Endodermal cell (in vitro differentiated cells): ENCODE results near the gene ROR2. TPM values are rescaled to one million over a fixed set of nuclear protein-coding genes. Genes with fewer than 3 reads are reported as not detected.

ENCODE experiments used
- DNase-seq: peaks from one replicate; pipeline ENCODE4 v3.0.0-alpha.2; 2017
- H3K27ac ChIP-seq: 2 replicates; pipeline ENCODE4 v1.5.1; 2013; ENCODE audit warnings: mild to moderate bottlenecking, low read depth, low read length, moderate library complexity
- H3K27me3 ChIP-seq: 2 replicates; pipeline ENCODE4 v1.6.1; 2013; ENCODE audit warnings: mild to moderate bottlenecking, low read length, moderate library complexity; ENCODE audit not compliant: insufficient read depth, control insufficient read depth, poor library complexity, severe bottlenecking
- H3K36me3 ChIP-seq: 2 replicates; pipeline ENCODE4 v1.7.0; 2013; ENCODE audit warnings: mild to moderate bottlenecking, low read length, moderate library complexity; ENCODE audit not compliant: control insufficient read depth, insufficient read depth
- H3K4me1 ChIP-seq: one replicate; pipeline ENCODE4 v1.7.0; 2013; ENCODE audit warnings: low read length; ENCODE audit not compliant: control insufficient read depth, insufficient read depth
- H3K4me3 ChIP-seq: 2 replicates; pipeline ENCODE4 v1.5.1; 2013; ENCODE audit warnings: mild to moderate bottlenecking, low read length, moderate library complexity
- H3K9ac ChIP-seq: 2 replicates; pipeline ENCODE4 v1.6.1; 2013; ENCODE audit warnings: mild to moderate bottlenecking, low read length, moderate library complexity; ENCODE audit not compliant: poor library complexity, severe bottlenecking; ENCODE audit errors: extremely low read depth
- H3K9me3 ChIP-seq: 2 replicates; pipeline ENCODE4 v1.6.1; 2013; ENCODE audit warnings: mild to moderate bottlenecking, low read length, moderate library complexity; ENCODE audit not compliant: control insufficient read depth
- H3K27ac Mint-ChIP-seq: 2 replicates; pipeline ENCODE4 v1.8.0; 2020; ENCODE audit warnings: mixed read lengths
- H3K27me3 Mint-ChIP-seq: 2 replicates; pipeline ENCODE4 v1.8.0; 2021; ENCODE audit warnings: mild to moderate bottlenecking, mixed read lengths; ENCODE audit not compliant: insufficient read depth
- H3K36me3 Mint-ChIP-seq: 2 replicates; pipeline ENCODE4 v1.8.0; 2020; ENCODE audit warnings: low read depth, mixed read lengths
- H3K4me1 Mint-ChIP-seq: 2 replicates; pipeline ENCODE4 v1.8.0; 2020; ENCODE audit warnings: mixed read lengths
- H3K4me3 Mint-ChIP-seq: 2 replicates; pipeline ENCODE4 v1.8.0; 2020; ENCODE audit warnings: mild to moderate bottlenecking, moderate library complexity, mixed read lengths
- H3K9me3 Mint-ChIP-seq: 2 replicates; pipeline ENCODE4 v1.8.0; 2020; ENCODE audit warnings: mild to moderate bottlenecking, mixed read lengths
- WGBS, 2 experiments: methylation state at CpG; one replicate each; pipeline versions ENCODE4 v1.1.5 to v1.1.7; 2013; ENCODE audit warnings: missing lambda C conversion rate in 2 of 2, mixed read lengths in 1 of 2; ENCODE audit not compliant: insufficient coverage in 1 of 2, insufficient read length in 1 of 2; 5-methylcytosine and 5-hydroxymethylcytosine counted together
- total RNA-seq, 2 donors: library from RNA; stranded (reverse); fragmentation: NEBNext Ultra II Directional in 1 of 2; extraction: Animal tissue kit (Norgen Biotek cat#: 25700) in 1 of 2; gene quantifications; 2 replicates in 1 of 2; 3 replicates in 1 of 2; pipeline ENCODE4 v1.2.1, GENCODE V29; 2021
- TF ChIP-seq, protein P1 (sequence below): fragments of 200-600 bp; sonication (generic); conservative IDR thresholded peaks from 2 replicates; pipeline ENCODE4 v1.5.0; 2021; ENCODE audit warnings: antibody characterized with exemption, mild to moderate bottlenecking

The ROR2 gene
- total RNA-seq, 2 donors from 2014 or later: 104 to 160 TPM

DNA sequence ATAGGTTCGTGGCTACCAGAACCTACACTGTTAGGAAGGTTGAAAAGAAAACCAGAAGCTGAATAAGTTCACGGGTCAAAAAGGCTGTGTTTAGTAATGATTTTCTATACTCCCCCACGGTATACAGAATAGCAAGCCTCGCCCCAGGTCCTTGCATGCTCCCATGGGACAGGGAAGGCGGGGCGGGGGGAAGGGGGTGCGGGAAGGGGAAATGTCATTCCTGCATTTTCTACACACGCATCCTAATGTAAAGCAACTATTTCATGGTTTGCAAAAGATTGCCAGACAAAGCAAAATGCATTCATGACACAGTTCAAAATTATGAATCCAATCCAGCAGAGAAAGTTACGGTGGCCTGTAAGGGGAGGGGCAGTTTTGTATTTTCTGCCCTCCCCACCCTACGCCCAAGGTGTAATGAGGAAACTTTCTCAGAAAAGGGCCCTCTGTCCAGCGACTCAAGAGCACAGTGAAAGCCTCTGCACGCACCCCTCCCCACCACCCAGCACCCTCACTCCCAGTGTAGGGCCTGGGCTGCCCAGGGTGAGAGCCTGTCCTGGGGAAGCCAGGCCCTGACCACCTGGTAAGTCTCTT, 105.2 kb downstream of the ROR2 start:
- DNase-seq: peak; percentile 39
- 93% methylated on average over 5 to 12 of the region's 12 CpGs for WGBS, 2 experiments
- H3K9me3 Mint-ChIP-seq: no peaks in the 10 kb centered on the region
- H3K4me3 ChIP-seq: no peak overlapping the region
- no peaks in the 10 kb centered on the region for H3K27me3 ChIP-seq
- H3K9me3 ChIP-seq: no peaks in the 10 kb centered on the region
- H3K4me1 Mint-ChIP-seq: peaks cover 62% of the 10 kb centered on the region
- no peak overlapping the region for H3K27ac Mint-ChIP-seq
- TF ChIP-seq, protein P1, sequence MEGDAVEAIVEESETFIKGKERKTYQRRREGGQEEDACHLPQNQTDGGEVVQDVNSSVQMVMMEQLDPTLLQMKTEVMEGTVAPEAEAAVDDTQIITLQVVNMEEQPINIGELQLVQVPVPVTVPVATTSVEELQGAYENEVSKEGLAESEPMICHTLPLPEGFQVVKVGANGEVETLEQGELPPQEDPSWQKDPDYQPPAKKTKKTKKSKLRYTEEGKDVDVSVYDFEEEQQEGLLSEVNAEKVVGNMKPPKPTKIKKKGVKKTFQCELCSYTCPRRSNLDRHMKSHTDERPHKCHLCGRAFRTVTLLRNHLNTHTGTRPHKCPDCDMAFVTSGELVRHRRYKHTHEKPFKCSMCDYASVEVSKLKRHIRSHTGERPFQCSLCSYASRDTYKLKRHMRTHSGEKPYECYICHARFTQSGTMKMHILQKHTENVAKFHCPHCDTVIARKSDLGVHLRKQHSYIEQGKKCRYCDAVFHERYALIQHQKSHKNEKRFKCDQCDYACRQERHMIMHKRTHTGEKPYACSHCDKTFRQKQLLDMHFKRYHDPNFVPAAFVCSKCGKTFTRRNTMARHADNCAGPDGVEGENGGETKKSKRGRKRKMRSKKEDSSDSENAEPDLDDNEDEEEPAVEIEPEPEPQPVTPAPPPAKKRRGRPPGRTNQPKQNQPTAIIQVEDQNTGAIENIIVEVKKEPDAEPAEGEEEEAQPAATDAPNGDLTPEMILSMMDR: no peak
- no peak overlapping the region for H3K4me3 Mint-ChIP-seq
- no peaks in the 10 kb centered on the region for H3K27me3 Mint-ChIP-seq
- peaks cover 32% of the 10 kb centered on the region for H3K4me1 ChIP-seq
- H3K27ac ChIP-seq: peak overlapping the region; percentile 89
- no peak overlapping the region for H3K9ac ChIP-seq
- H3K36me3 Mint-ChIP-seq: peaks cover 38% of the 10 kb centered on the region
- peaks cover 90% of the 10 kb centered on the region for H3K36me3 ChIP-seq

DNA sequence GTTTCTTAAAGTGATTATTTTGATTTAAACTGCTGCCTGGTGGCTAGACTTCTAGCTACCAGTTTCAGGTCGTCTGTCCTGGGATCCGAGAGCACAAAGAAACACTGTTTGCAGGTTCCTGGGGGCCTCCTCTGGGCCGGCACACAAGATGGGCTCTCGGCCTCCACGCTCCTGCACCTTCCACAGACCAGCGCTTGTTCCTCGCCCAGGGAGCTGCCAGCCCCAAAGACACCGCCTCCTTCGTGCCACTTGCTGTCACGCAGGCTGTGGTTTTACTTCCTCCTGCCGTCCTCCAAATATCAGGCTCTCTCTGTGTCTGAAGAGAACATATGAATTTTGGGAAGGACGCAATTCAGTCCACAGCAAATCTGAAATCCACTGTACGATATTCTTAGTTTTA, 105.8 kb downstream of the ROR2 start:
- peak overlapping the region; percentile 63 for H3K27ac Mint-ChIP-seq
- H3K36me3 Mint-ChIP-seq: peaks cover 32% of the 10 kb centered on the region
- TF ChIP-seq, protein P1: no peak
- Histone ChIP-seq H3K36me3 (peaks cover 90% of the 10 kb centered on the region), H3K4me3 (no peak overlapping the region), H3K27ac (peak overlapping the region; percentile 89), H3K9me3 (no peaks in the 10 kb centered on the region), H3K9ac (no peak overlapping the region), H3K4me1 (peaks cover 32% of the 10 kb centered on the region), H3K27me3 (no peaks in the 10 kb centered on the region)
- H3K27me3 Mint-ChIP-seq: no peaks in the 10 kb centered on the region
- H3K9me3 Mint-ChIP-seq: no peaks in the 10 kb centered on the region
- H3K4me3 Mint-ChIP-seq: no peak overlapping the region
- peaks cover 65% of the 10 kb centered on the region for H3K4me1 Mint-ChIP-seq
- peak; percentile 50 for DNase-seq
- 85 to 88% methylated on average over 7 to 13 of the region's 13 CpGs for WGBS, 2 experiments

DNA sequence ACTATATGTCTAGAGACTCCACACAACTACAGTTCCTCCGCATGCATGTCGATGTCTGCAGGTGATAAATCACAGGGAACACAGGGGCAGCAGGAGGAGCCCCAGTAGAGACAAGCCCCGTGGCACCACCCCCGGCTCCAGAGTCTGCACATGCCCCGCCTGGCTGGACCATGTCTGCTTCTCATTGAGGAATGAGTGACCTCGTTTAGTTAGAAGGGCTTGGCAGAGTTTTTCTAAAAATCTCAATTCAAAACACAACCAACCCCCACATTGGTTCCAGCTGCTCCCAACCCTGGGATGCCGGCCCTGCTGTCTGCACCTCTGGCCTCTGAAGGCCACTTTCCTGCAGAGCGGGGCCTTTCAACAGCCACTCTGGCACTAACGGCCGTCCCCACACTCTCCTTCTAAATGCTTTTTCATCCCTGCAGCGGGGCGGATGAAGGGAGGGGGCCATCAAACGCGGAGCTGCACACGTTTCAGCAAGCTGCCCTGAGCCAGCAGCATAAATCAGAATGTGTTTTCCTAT, 106.3 kb downstream of the ROR2 start:
- no peak overlapping the region for H3K4me3 ChIP-seq
- H3K9me3 ChIP-seq: no peaks in the 10 kb centered on the region
- WGBS, 2 experiments: 35 to 82% methylated on average over 5 to 15 of the region's 15 CpGs
- H3K4me1 ChIP-seq: peaks cover 29% of the 10 kb centered on the region
- Mint-ChIP-seq H3K36me3 (peaks cover 29% of the 10 kb centered on the region), H3K4me1 (peaks cover 66% of the 10 kb centered on the region), H3K27me3 (no peaks in the 10 kb centered on the region), H3K4me3 (no peak overlapping the region), H3K27ac (no peak overlapping the region), H3K9me3 (no peaks in the 10 kb centered on the region)
- no peak overlapping the region for H3K9ac ChIP-seq
- peak; percentile 55 for DNase-seq
- H3K27ac ChIP-seq: peak overlapping the region; percentile 89
- no peaks in the 10 kb centered on the region for H3K27me3 ChIP-seq
- H3K36me3 ChIP-seq: peaks cover 90% of the 10 kb centered on the region
- TF ChIP-seq, protein P1: no peak
